Central memory CD8-positive, alpha-beta T cell (primary cell): ENCODE results near the gene CCNI.

ENCODE experiments used
- ATAC-seq: fragments of 150-1000 bp; cut with Tn5 transposase; replicated peaks from 2 replicates; pipeline ENCODE4 v1.10.0; 2022; ENCODE audit warnings: mild to moderate bottlenecking, moderate FRiP score, moderate number of reproducible peaks; ENCODE audit not compliant: poor library complexity, severe bottlenecking; ENCODE audit errors: extremely low read depth
- DNase-seq, 2 donors: peaks; one replicate each; pipeline ENCODE4 v3.0.0; 2021; ENCODE audit warnings: low spot score in 2 of 2
- H3K27ac Mint-ChIP-seq: one replicate; pipeline ENCODE4 v1.8.0; 2022; ENCODE audit warnings: low read depth, mild to moderate bottlenecking, moderate library complexity, mixed read lengths
- H3K27me3 Mint-ChIP-seq: one replicate; pipeline ENCODE4 v1.8.0; 2022; ENCODE audit warnings: mixed read lengths
- H3K36me3 Mint-ChIP-seq: one replicate; pipeline ENCODE4 v1.8.0; 2022; ENCODE audit warnings: mild to moderate bottlenecking, moderate library complexity, mixed read lengths; ENCODE audit not compliant: insufficient read depth
- H3K4me1 Mint-ChIP-seq: one replicate; pipeline ENCODE4 v1.8.0; 2022; ENCODE audit warnings: mixed read lengths
- H3K4me3 Mint-ChIP-seq: one replicate; pipeline ENCODE4 v1.8.0; 2022; ENCODE audit warnings: mild to moderate bottlenecking, moderate library complexity, mixed read lengths
- H3K9me3 Mint-ChIP-seq: one replicate; pipeline ENCODE4 v1.8.0; 2022; ENCODE audit warnings: mixed read lengths

The CCNI gene, protein sequence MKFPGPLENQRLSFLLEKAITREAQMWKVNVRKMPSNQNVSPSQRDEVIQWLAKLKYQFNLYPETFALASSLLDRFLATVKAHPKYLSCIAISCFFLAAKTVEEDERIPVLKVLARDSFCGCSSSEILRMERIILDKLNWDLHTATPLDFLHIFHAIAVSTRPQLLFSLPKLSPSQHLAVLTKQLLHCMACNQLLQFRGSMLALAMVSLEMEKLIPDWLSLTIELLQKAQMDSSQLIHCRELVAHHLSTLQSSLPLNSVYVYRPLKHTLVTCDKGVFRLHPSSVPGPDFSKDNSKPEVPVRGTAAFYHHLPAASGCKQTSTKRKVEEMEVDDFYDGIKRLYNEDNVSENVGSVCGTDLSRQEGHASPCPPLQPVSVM

DNA sequence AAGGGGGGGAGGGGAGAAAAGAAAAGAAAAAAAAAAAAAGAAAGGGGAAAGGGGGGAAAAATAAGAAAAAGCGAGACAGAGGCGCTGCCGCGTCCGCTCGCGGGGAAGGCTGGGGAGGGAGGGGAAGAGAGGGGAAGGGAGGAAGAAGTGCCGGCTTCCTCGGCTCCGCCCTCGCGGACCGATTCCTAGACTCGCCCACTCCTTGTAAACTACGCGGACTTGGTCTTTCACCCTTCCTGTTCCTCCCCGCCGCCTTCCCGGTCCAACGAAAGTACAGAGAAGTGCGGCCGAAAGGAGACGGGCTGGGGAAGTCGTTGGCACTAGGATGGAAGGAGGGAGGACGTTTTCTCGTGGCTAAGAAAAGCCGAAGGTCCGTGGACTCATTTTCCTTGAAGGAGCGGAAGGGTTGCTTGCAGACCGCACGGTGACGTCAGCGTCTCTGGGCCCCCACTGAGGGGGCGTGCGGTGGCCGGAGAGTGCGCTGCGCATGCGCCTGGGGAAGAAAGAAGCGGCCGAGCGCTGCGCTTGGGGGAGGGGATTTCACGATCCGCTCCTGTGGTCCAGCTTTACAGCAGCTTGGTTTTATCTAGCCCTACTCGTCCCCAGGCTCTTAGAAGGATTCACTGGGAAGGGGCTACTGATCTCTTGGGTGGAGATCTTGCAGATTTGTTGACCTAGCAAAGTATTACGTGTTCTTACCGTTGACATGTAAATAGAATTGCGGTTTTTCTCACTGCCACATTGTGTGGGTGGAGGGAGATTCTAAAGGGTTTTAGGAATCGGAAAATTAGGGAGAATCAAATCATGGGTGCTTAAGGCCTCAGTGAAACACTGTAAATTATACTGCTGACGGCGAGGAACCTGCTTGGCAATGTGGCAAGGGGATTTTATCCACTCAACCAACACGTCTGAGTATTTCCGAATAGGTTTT is at the start of gene CCNI:
TSS of gene CCNI (minus strand) at position 121 of the 931 bp plus-strand sequence. CDS start 9,627 bp downstream, outside the sequence.
- H3K9me3 Mint-ChIP-seq: no peaks in the 10 kb centered on the region
- H3K27ac Mint-ChIP-seq: no peak within 1 kb of the TSS
- H3K4me1 Mint-ChIP-seq: peaks cover 42% of the 10 kb centered on the region
- ATAC-seq: peak; percentile 75
- no peaks in the 10 kb centered on the region for H3K27me3 Mint-ChIP-seq
- no peak within 1 kb of the TSS for H3K4me3 Mint-ChIP-seq
- H3K36me3 Mint-ChIP-seq: peaks cover 14% of the 10 kb centered on the region
- DNase-seq: peak; percentile 91 to 94

DNA sequence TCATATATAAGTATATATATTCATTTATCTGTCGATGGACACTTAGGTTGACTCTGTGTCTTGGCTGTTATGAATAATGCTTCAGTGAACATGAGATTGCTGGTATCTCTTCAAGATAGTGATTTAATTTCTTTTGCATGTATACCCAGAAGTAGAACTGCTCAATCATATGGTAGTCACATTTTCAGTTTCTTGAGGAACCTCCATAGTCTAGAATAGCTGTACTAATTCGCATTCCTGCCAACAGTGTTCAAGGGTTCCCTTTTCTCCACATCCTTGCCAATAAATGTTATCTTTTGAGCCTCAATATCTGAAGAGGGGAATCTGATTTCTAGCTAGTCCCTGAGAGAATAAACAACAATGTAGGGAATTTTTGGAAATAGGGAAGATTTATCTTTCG is 48.8 kb upstream of the CCNI start:
- H3K27ac Mint-ChIP-seq: no peak overlapping the region
- H3K9me3 Mint-ChIP-seq: no peaks in the 10 kb centered on the region
- ATAC-seq (no peak), DNase-seq (no peak)
- H3K4me1 Mint-ChIP-seq: peaks cover 6% of the 10 kb centered on the region
- H3K4me3 Mint-ChIP-seq: no peak overlapping the region
- H3K27me3 Mint-ChIP-seq: peaks cover 54% of the 10 kb centered on the region
- no peaks in the 10 kb centered on the region for H3K36me3 Mint-ChIP-seq

DNA sequence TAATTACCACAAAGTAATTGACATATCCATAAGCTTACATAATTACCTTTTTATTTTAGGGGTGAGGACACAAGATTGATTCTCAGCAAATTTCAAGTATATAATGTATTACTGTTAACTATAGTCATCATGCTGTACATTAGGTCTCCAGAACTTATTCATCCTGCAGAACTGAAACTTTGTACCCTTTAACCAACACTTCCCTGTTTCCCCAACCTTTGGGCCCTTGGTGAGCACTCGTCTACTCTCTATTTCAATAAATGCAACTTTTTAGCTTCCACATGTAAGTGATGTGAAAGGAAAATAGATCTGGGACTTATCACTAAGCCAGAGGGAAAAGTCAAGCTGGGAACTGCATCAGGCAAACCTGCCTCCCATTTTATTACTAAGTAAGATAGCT is 47.6 kb upstream of the CCNI start:
- Mint-ChIP-seq H3K36me3 (no peaks in the 10 kb centered on the region), H3K4me1 (peaks cover 6% of the 10 kb centered on the region), H3K9me3 (no peaks in the 10 kb centered on the region), H3K4me3 (no peak overlapping the region), H3K27ac (no peak overlapping the region), H3K27me3 (peaks cover 55% of the 10 kb centered on the region)
- no peak for DNase-seq
- ATAC-seq: no peak

DNA sequence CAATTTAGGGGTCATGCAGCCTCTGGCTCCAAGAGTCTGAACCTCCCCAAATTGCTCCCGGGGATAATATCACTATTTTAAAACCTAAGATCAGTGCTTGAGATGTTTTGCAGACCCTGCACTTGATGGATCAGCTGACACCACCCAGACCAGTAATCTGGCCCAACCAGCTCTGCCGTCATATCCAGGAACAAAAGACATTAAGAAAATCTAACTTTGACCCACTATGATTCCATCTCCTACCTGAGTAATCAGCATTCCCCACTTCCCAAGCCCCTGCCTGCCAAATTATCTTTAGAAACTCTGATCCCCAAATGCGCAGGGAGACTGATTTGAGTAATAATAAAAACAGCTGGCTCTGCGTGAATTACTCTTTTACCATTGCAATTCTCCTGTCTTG is 46.9 kb upstream of the CCNI start:
- Mint-ChIP-seq H3K27me3 (peaks cover 55% of the 10 kb centered on the region), H3K36me3 (no peaks in the 10 kb centered on the region), H3K4me3 (no peak overlapping the region), H3K9me3 (no peaks in the 10 kb centered on the region), H3K4me1 (peaks cover 4% of the 10 kb centered on the region), H3K27ac (no peak overlapping the region)
- no peak for ATAC-seq
- DNase-seq: no peak

DNA sequence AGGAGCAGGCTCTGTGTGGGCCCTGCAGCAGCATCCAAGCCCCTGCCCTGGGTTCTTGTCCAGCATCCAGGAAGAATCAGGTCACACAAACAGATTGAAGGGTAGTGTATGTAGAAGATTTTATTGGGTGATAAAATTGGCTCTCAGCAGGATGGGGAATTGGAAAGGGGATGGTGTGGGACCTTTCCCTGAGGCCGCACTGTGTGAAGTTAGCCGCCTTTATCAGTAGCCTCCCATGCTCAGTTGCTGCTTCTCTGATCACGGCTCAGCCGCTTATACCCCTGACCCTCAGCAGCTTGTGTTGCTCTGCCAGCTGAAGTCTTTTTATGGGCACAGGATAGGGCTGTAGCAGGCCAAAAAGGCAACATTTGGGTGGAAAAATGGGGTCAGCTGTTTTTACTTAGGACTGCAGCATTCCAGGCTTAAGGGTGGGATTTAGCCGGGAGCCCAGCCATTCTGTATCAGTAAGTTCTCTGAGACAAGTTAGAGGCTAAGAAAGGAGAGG is 46.0 kb upstream of the CCNI start:
- H3K27me3 Mint-ChIP-seq: peaks cover 55% of the 10 kb centered on the region
- H3K9me3 Mint-ChIP-seq: no peaks in the 10 kb centered on the region
- no peaks in the 10 kb centered on the region for H3K36me3 Mint-ChIP-seq
- H3K4me3 Mint-ChIP-seq: no peak overlapping the region
- no peaks in the 10 kb centered on the region for H3K4me1 Mint-ChIP-seq
- DNase-seq (no peak), ATAC-seq (no peak)
- H3K27ac Mint-ChIP-seq: no peak overlapping the region

DNA sequence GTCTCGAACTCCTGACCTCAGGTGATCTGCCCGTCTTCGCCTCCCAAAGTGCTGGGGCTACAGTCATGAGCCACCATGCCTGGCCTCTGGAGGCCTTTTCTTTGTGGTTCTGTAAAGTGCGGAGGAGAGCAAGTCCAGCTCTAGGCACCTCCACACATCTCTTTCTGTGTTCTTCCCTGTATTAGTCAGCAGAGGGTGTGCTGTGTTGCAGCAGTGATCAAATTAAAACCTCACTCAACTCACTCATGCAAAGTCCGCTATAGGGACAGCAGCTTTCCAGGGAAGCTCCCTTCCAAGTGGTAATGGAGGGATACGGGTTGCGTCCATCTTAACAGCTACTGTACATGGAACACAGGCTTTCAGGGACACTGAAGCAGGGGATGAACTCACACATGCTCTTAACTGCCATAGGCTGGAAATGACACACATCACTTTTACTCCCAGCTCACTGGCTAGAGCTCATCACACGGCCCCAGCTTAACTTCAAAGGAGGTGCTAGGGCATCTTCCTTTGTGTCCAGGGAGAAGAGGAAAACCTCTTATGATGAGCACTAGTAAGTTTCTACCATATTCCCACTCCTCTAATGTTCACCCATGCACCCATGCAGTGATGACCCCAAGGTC is 45.2 kb upstream of the CCNI start:
- no peak overlapping the region for H3K4me3 Mint-ChIP-seq
- H3K27me3 Mint-ChIP-seq: peaks cover 55% of the 10 kb centered on the region
- no peaks in the 10 kb centered on the region for H3K9me3 Mint-ChIP-seq
- H3K4me1 Mint-ChIP-seq: no peaks in the 10 kb centered on the region
- H3K27ac Mint-ChIP-seq: no peak overlapping the region
- ATAC-seq: no peak
- H3K36me3 Mint-ChIP-seq: no peaks in the 10 kb centered on the region
- no peak for DNase-seq

DNA sequence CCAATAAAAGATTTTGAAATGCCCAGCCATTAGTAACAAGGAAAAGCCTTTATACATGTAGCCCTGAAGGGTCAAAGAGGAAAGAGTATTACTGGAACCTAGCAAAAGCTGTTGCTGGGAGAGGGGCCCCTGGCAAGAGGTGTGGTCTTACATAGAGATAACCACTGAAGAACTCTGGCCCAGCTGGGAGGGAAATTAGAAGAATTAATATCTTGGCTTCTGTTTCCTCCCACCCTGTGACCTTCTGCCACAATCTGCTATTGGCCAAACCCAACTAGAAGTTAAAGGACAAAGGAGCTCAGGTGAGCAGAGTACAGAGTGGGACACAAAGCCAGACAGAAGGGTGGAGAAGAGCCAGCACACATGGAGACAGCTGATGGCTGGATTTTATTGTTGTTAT is 41.9 kb upstream of the CCNI start:
- Mint-ChIP-seq H3K9me3 (no peaks in the 10 kb centered on the region), H3K27ac (no peak overlapping the region), H3K27me3 (peaks cover 42% of the 10 kb centered on the region), H3K36me3 (no peaks in the 10 kb centered on the region), H3K4me3 (no peak overlapping the region), H3K4me1 (no peaks in the 10 kb centered on the region)
- DNase-seq (no peak), ATAC-seq (no peak)

DNA sequence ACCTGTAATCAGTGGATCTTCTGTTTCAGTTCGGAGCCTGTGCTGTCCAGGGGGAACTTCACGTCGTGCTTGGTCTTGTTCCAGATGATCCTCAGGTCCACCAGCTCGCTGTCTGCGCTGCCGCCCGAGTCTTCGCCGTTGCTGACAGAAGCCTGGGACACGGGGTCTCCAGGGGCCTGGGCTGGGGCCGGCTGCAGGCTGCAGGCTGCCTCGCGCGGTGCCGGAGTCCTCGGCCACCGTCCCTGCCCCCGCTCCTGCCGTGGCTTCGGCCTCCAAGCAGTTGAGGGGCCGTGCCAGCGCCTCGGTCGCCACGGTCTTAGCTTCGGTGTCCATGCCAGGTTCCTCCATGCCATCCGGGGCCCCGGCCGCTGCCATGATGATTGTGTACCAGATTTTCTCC is 37.3 kb upstream of the CCNI start:
- no peaks in the 10 kb centered on the region for H3K9me3 Mint-ChIP-seq
- H3K27ac Mint-ChIP-seq: no peak overlapping the region
- H3K4me1 Mint-ChIP-seq: no peaks in the 10 kb centered on the region
- peaks cover 26% of the 10 kb centered on the region for H3K27me3 Mint-ChIP-seq
- ATAC-seq (no peak), DNase-seq (no peak)
- H3K36me3 Mint-ChIP-seq: no peaks in the 10 kb centered on the region
- H3K4me3 Mint-ChIP-seq: no peak overlapping the region

DNA sequence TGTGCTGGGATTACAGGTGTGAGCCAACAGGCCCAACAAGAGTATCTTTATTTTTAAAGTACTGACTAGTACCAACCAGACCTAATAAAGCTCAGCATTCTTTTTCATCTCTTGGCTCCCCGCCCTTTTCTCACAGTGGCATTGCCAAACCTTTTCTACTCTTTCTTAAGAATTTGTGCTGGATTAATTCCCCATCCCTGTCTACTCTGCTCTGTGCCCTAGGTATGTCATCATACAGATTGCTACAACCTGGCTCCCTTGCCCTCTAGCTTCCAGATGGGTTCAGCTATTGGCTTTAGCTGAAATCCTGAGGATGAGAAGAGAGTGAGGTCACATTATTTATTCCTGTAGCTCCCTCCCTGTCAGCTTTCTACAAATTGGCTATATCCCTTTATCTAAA is 34.9 kb upstream of the CCNI start:
- DNase-seq: no peak
- Mint-ChIP-seq H3K27ac (no peak overlapping the region), H3K36me3 (no peaks in the 10 kb centered on the region), H3K4me3 (no peak overlapping the region), H3K4me1 (no peaks in the 10 kb centered on the region), H3K9me3 (no peaks in the 10 kb centered on the region), H3K27me3 (peaks cover 45% of the 10 kb centered on the region)
- no peak for ATAC-seq

DNA sequence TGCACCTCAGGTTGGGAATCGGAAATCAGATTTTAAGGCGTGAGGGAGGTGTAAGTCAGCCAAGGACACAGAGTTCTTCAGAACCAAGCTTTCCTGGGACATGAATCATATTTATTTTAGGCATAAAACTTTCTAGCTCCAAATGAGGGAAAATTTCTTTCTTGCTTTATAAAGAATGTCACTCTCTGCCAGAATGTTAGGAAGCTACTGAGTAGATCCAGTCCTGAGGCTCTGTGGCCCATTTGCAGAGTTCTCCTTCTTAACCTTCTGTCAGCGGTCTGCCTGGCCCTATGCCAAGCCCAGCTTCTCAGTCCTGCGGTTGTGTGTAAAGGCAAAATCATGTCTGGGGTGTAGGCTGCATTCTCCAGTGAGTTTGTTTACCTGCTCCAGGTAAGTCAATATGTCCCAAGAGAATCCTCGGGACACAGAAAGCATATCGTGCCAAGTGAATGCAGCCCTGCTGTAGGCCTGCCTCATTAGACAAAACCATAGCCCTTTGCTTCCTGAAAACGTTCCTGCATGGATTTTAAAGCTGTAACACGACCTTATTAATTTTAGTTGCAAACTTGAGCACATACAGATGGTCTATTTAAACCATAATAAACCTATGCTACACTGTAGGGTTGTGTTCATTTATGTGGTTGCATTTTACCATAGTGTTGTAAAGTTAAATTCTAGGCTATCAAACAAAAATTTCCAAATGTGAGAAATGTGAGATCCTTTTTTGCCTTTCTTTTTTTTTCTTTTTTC is 29.2 kb upstream of the CCNI start:
- H3K27ac Mint-ChIP-seq: no peak overlapping the region
- peaks cover 9% of the 10 kb centered on the region for H3K4me1 Mint-ChIP-seq
- H3K27me3 Mint-ChIP-seq: peaks cover 25% of the 10 kb centered on the region
- H3K36me3 Mint-ChIP-seq: no peaks in the 10 kb centered on the region
- H3K4me3 Mint-ChIP-seq: no peak overlapping the region
- no peak for ATAC-seq
- no peak for DNase-seq
- H3K9me3 Mint-ChIP-seq: no peaks in the 10 kb centered on the region

DNA sequence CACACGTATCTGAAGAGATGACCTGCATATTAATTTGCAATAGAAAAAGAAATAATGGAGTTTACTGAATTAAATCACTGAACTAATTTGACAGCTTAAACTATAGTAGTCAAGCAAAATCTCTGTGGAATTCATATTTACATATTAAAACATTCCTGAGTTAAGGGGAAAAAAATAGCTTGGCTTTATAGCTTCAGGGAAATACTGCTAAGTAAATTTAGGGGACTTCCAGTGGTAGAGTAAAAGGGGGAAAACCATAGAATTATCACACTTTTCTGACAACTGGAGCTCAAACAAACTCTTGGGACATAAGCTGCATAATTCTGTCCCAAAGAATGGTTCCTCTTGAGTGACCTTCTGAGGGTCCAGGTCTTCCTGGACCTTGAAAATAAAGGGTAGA is 28.6 kb upstream of the CCNI start:
- Mint-ChIP-seq H3K36me3 (no peaks in the 10 kb centered on the region), H3K9me3 (no peaks in the 10 kb centered on the region), H3K27ac (no peak overlapping the region), H3K4me1 (peaks cover 10% of the 10 kb centered on the region), H3K27me3 (peaks cover 25% of the 10 kb centered on the region), H3K4me3 (no peak overlapping the region)
- ATAC-seq: no peak
- no peak for DNase-seq

DNA sequence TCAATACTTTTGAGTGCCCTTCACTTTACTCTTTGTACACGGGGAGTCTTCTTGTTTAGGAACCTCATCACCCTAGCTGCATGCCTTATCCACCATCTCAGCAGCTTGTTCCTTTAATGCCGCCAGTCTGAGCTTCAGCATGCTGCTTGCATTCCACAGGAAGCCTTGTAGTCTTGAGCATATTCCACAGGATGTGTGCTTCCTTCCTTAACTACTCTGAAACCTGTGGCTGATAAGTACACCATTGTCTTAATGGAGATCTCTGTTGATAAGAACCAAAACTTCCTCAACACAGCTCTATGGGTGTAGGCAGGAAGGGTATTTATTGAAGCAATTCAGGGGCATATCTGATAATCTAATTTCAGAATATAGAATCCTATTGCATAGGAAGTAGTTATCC is 24.4 kb upstream of the CCNI start:
- Mint-ChIP-seq H3K27ac (no peak overlapping the region), H3K4me1 (peaks cover 15% of the 10 kb centered on the region), H3K4me3 (no peak overlapping the region), H3K27me3 (no peaks in the 10 kb centered on the region), H3K9me3 (no peaks in the 10 kb centered on the region), H3K36me3 (no peaks in the 10 kb centered on the region)
- DNase-seq (no peak), ATAC-seq (no peak)
